Left hindlimb (tissue), 1 donor: ENCODE results near the gene CINP.
"Not testable (repeated sequence)": the region's sequence is repeated elsewhere in the genome, so short reads cannot be mapped to it uniquely, and the experiment has no call there.

Source experiments
- DNase-seq: peaks from one replicate; pipeline ENCODE4 v3.0.0-alpha.2; 2018

The CINP gene

DNA sequence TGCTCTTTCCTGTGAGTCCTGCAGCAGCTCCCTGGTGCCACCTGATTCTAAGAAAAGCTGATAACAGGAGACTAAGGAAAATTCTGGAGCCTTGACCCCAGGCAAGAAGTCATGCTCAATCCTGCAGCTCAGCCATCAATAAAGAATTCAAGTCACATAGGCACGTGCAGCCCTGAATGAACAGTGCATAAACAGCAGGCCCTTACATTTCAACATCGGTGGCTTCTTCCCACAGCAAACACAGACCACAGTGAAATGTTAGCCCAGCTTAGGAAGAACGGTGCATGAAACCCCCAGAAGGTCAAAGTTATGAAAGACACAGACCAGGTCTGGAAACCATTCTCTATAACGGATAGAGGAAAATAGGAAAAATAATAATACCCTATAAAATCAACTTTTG, 10.5 kb downstream of the CINP start:
- DNase-seq: no peak

DNA sequence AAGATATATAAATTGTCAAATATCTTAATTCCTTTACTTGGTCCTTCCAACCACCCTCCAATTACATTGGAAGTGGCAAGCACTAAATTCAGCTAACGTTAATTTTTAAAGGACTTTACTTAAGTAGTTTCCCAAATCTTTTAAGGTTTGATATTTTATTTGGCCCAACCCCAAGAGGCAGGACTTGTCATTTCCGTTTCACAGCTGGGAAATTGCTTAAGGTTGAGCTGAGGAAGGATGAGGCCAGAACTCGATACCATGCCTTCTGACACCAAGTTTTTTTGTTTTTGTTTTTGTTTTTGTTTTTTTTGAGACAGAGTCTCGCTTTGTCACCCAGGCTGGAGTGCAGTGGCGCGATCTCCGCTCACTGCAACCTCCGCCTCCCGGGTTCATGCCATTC, 11.1 kb downstream of the CINP start:
- DNase-seq: not testable (repeated sequence)

DNA sequence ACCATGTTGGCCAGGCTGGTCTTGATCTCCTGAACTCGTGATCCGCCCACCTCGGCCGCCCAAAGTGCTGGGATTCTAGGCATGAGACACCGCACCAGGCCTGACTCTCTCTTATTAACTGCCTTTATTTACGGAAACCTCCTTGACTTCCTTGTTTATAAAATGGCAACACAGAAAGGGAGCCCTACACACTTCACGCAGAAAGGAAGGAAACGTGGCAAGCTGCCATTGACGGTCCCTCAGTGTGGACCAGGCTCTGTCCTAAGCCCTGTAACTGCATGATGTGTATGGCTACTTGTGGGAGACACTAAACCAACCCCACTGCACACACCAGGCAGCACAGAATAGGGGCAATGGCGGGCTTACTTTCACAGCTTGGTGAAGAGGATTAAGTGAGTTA, 11.7 kb downstream of the CINP start:
- DNase-seq: no peak

DNA sequence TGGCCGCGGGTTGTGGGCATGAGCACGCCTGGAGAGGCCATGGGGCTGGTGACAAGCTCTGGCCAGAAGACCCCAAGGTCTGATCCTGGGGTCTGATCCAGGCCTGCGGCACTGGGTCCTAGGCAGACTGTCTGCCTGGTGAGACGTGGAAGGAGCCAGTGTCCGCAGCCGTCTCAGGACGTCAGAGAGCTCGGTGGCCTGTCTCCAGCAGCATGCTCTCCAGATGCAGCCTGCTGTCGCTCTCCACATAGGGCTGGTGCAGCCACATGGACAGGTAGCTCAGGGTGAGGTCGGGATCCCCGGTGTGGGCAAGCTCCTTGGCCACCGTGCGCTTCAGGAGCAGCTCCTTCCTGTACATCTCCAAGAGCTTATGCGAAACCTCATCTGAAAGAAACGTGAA, 14.3 kb downstream of the CINP start:
- DNase-seq: no peak

DNA sequence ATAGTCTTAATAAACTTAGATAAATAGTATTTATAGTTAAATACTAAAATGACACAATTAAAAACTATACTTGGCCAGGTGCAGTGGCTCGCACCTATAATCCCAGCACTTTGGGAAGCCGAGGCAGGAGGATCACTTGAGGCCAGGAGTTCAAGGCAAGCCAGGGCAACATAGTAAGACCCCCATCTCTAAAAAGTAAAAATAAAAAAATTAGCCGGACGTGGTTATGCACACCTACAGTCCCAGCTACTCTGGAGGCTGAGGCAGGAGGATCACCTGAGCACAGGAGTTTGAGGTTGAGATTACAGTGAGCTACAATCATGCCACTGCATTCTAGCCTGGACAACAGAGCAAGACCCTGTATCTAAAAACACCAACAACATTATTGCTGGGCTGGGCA, 16.0 kb downstream of the CINP start:
- DNase-seq: no peak

DNA sequence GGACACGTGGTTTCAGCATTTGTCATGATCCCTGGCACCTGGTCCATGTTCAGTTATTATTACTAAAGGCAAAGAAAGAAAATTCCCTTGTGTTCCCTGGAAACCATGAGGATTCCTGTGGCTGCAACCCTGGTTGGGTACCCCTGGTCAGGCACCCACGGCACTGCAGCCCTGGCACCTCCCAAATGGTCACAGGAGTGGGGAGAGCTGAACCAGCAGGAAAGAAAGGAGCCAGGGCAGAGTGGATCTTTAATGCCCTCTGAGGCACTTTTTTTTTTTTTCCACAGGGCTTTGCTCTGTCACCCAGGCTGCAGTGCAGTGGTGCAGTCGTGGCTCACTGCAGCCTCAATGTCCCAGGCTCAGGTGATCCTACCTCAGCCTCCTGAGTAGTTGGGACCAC, 17.5 kb downstream of the CINP start:
- no peak for DNase-seq

DNA sequence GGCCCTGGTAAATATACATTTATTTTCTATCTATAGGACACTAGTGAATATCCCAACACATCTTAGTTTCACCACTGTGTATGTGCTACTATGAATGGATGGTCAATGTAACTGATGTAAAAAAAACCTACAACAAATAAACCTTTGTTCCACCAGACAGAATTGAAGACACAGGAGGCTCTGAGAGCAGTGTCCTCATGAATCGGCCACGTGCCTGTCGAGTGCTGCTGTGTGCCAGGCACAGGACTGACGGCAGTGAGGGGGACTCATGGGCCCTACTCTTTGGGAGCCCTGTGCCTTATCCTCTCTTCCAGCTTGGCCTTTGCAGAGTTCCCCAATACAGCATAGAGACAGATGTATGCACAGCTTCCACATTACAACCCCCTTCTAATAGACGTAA, 18.2 kb downstream of the CINP start:
- DNase-seq: no peak

DNA sequence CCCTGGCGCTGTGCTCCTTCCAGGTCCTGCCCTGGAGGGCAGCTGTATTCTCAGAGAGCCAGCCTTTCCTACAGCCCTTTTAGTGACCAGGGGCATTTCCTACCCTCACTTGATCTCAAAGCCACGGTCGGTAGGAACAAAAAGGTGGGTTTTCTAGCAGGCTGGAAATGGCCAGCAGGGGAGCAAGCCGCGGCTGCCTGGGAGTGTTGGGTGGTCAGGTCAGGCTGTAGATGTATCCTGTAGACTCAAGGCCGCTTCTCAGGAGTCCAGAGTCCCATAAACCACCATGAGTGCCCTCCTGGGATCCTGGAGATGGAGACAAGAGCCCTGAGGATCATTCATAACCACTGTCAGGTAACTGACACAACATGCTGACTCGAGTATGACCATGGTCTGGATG, 18.6 kb downstream of the CINP start:
- no peak for DNase-seq

DNA sequence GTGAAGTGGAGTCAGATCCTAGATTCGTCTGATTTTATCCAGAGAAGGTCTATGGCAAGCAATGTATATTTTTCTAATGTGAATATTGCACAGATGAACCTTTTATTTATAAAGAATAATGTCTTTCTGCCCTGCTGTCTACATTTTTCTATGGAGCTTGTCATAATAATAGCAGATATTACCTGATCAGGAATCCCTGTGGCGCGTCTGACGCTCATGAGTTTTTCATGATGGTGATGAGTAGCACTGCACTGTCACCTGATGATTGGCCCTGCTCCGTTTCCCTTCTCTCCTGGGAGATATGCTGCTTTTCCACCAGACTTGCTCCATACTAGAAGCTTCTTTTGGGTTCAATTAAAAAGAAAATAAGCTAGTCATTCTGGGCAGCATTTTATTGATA, 20.5 kb downstream of the CINP start:
- DNase-seq: no peak

DNA sequence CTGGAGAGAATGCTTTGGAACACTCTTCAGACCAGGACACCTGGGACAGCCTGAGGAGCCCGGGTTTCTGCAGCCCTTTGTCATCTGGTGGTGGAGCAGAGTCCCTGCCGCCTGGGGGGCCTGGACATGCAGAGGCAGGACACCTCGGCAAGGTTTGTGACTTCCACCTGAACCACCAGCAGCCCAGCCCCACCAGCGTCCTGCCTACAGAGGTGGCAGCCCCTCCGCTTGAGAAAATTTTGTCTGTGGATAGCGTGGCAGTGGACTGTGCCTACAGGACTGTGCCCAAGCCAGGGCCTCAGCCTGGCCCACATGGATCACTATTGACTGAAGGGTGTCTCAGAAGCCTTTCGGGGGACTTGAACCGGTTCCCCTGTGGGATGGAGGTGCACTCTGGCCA, 21.1 kb downstream of the CINP start:
- no peak for DNase-seq

DNA sequence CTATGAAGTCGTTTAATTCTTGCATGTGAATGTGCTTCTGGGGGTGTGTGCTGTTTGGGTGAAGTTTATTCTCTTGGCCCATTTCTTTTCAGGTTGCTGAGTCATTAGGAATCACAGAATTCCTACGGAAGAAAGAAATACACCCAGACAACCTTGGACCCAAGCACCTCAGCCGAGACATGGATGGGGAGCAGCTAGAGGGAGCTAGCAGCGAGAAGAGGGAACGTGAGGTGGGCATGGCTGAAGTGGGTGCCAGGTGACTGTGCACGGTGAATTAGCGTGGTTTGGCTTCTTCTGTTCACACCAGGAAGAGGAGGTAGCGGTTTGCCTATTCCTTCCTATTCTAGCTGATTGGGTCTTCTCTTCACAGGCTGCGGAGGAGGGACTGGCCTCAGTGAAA, 24.0 kb downstream of the CINP start:
- no peak for DNase-seq

DNA sequence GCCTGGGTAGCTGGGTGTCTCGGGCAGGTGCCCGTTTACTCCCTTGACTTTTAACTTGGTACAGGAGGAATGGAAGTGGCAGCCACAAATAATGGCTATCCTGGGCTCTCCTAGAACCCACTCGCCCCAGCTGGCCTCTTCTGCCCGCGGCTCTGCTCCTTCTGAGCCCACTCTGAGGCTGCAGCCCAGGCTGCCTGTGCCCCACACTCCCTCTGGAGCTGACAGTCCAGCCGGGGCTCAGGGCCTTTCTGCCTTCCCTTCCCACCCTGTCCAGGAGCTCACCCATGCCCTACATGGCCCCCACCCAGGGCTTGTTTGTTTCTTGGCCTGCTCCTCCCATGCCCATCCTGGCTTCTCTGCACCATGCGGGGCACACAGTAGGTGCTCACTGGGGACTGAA, 27.5 kb downstream of the CINP start:
- no peak for DNase-seq

DNA sequence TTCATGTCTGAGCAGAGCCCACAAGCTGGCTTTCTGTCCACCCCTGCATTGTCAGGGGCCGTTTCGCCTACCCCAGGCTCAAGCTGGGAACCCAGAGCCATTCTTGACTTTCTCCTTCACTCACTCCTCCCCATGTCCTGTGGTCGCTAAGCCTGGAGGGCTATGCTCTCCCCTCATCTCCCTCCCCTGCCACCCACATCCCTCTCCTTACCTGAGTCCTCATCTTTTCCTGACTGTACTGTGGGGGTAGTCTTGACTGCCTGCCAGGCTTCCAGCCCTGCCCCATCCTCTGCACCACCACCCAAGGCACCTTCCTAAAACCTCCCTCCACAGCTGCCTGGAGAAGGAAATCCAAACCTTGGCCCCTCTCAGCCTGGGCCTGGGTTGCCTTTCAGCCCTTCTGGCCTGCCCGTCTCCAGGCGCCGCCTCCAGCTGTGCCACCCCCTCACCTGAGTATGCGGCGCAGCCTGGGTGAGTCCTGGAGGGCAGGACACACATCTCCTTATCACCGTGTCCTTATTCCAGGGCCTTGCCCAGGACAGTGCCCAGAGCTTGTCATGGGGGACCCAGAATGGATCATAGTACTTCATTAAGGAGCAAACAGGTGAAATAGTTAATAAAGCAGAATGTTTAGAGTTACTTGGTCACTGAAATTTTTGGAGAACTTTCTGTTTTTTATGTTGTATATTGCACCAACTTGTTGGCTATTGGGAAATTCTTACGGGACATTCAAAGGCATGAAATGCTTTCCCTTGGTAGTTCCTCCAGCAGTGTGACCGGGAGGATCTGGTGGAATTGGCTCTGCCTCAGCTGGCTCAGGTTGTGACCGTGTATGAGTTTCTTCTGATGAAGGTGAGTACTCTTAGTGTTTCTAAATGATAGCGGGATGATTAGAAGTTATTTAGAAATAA, 28.6 kb downstream of the CINP start:
- DNase-seq: no peak

DNA sequence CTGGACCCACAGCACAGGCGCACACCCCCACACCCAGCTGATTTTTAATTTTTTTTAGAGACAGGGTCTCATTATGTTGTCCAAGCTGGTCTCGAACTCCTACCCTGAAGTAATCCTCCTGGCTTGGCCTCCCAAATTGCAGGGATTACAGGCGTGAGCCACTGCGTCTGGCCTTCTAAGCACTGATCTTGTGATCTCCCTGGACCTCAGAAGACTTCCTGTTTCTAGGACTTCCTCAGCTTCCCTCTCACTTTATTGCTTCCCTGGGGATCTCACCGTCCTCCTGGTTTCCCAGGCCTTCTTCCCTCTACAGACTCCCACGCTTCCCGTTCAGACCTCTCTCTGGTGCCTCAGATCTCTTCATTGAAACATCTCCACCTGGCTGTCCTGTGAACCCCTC, 29.3 kb downstream of the CINP start:
- no peak for DNase-seq

DNA sequence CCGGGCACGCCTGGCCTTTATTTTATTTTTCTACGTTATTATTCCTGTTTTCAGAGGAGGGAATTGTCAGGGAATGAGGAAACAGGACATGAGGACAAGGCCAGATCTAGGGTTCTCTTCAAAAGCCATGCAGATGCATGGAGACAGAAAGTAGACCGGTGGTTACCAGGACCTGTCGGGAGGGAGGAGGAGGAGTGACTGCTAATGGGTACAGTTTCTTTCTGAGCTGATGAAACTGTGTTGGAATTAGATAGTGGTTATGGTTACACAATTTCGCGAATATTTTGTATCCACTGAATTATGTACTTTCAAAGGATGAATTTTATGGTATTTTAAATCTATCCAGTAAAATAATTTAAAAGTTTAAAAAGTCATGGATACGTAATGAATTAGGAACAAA, 31.9 kb downstream of the CINP start:
- no peak for DNase-seq

DNA sequence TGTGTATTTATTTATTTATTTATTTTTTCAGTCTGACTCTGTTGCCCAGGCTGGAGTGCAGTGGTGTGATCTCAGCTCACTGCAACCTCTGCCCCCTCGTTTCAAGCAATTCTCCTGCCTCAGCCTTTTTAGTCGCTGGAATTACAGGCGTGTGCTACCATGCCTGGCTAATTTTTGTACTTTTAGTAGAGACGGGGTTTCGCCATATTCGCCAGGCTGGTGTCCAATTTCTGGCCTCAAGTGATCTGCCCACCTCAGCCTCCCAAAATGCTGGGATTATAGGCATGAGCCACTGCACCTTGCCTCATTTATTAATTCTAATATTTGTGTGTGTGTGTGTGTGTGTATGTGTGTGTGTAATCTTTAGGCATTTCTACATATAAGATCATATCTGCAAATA, 33.3 kb downstream of the CINP start:
- DNase-seq: not testable (repeated sequence)

DNA sequence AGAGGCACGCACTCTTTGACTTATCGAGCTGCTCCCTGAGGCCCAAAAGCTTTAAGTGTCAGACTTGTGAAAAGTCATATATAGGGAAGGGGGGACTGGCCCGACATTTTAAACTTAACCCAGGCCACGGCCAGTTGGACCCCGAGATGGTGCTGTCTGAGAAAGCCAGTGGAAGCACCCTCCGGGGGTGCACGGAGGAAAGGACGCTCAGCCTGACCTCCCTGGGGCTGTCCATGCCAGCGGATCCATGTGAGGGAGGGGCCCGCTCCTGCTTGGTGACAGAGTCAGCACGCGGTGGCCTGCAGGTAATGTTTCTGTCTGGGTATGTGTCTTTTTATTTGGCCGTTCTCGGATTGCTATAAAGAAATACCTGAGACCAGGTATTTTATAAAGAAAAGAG, 36.1 kb downstream of the CINP start:
- no peak for DNase-seq

DNA sequence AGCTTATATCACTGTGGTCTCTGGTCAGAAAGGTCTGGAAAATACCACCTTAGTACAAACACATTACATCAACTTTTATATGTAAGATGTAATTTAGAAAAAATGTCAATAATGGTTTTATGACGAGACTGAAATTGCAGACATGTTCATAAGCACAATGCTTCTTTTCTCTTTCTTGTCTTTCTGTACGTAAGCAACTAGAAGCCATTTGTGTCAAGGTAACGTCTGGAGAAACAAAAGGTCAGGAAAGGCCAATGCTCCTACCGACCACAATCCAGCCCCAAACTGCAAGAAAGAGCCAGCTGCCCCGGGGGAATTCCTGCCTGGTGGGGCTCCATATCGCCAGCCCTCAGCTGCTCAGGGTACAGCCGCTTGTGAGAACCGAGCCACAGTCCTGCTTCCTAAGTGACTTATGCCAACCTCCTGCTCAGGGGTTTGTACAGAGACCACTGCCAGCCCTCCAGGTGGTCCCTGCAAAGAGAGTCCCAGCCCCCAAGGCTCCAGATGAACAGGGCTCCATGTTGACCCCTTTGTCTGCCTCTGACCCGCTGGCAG, 36.8 kb downstream of the CINP start:
- no peak for DNase-seq

DNA sequence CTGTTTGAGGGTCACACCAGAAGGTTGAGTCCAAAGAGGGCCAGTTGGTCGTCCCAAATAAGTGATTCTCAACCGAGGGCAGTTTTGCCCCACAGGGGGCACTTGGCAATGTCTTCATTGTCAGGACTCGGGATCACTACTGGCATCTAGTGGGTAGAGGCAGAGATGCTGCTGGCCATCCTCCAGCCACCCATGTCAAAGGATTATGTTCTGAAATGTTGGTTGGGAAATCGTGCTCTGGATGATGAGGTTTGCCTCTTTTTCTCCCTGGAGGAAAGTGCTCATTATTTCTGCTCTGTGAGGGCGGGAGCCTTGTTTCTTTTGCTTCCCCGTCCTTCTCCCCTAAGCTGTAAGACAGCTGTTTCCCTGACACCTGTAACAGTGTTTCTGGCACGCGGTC, 39.6 kb downstream of the CINP start:
- DNase-seq: peak; percentile 59

DNA sequence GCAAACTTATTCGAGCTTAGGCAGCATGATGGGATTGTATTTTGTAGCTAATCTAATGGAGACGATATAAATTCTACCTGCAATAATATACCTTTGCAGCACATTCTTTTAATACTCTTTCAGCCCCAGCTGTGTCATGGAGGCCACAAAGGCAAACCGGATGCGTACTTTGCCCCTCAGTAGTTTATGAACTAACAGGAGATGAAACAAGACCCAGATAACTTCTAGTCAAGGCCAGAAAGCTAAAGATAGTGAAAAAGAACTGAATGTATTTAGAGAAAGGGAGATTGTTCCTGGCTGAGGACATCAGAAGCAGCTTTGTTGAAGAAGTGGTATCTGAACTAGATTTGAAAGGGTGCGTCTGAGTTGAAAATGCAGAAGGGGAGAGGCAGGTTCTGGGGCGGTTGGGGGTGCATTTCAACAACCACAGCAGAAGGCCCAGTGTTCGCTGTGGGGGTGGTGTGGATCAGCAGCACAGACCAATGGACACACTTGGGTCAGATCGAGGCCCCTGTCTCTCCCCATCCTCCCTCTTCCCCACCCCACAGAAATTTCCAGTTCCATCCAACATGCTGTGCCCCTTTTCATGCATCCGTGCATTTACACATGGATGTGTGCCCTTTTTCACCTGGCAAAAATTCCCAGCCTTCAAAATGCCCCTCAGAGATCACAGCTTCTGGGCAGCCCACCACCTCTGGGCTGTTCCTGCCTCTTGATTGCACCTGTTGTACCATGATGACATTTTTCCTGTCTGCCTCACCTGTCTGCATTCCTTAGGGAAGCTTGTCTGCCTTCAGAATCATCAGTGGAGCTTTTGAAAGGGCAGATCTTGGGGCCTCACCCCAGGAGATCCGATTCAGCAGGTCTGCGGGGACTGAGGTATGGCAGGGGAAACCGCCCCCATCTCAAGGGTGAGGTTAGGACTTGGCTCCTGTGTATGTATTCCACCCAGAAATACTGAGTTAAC, 41.0 kb downstream of the CINP start:
- no peak for DNase-seq

DNA sequence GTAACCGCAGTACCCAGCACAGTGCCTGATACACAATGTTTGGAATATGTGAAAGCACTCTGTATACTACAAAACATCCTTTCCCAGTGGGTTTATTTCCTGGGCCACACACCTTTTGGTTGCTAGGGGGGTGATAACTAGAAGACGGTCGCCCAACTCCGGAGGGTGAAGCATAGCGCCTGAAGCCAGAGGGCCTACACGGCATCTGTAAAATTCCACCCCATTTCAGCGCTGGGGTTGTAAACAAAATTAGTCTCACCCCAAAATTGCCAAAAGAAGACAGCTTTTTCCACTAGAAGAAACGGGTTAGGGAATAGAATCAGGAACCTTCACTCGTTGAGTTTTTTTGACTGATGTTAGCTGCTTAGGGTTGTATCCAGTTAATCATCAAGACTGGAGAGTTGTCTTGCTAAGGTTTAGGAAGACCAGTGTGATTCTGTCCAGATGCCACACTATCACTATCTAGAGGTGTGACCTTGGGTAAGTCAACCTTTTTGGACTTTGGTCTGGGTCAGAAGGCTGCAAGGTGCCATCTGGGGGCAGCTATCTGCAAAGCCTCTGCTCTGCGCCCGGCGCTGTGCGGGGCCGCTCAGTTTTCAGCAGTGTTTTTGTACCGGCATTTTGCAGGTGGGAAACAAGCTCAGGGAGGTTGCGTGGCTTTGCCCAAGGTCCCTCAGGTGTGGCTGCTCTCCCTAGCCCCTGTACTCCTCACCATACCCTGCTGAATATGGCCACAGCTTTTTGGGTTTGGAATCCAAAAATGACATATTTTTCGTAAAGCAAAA, 41.8 kb downstream of the CINP start:
- no peak for DNase-seq

DNA sequence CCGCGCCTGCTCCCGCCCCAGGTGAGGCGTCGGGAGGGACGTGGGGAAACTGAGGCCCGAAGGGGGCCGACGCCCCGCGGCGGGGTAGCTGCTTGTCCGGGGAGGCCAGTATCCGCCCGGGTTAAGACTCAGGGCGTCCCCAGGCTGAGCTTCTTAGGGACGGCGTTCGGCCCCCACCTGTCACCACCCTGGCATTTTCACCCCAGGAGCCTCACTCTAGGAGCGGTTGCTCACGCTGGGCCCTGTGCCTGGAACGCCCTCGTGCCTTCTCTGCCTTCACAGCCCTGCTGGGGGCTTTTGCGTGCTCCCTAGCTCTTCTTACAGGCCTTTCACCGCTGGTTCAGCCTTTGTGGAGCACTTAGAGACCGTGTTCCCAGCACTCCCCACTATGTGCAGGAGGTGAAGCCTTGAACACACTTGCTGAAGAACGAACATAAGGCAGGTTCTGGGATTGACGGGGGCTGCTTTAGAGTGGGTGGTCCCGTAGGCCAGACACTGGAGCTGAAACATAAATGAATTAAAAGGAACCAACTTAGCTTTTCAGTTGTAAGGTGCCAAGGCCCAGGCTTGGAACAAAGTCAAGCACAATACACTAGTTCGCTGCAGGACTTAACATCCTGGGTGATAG, 42.5 kb downstream of the CINP start:
- DNase-seq: peak; percentile 50
